A549 (cell line): ENCODE results near the gene MMRN1. TPM values are rescaled to one million over a fixed set of nuclear protein-coding genes. Genes with fewer than 3 reads are reported as not detected.

Experiments
- ATAC-seq, 2 experiments: fragments of 200-7000 bp in 1 of 2; fragments of >200 bp in 1 of 2; cut with Nextera tagmentation in 1 of 2; cut with Tn5 transposase in 1 of 2; 3 replicates each; pipeline versions ENCODE4 v1.8.0 to v1.9.1; 2018 to 2020; ENCODE audit warnings: mild to moderate bottlenecking in 1 of 2, moderate library complexity in 1 of 2
- CTCF ChIA-PET: fragments of 300-600 bp; sonication (Branson Sonifier 250); formaldehyde crosslinking; extraction: SDS; loops from one replicate; lab custom pipeline; 2021; ENCODE audit warnings: antibody characterized with exemption, inconsistent platforms; lab: Yijun Ruan, JAX
- POLR2A ChIA-PET: fragments of 350-600 bp; formaldehyde crosslinking; extraction: SDS; loops from one replicate; lab custom pipeline; 2021; ENCODE audit warnings: antibody characterized with exemption, inconsistent platforms; lab: Yijun Ruan, JAX
- DNase-seq, 2 experiments: peaks; one replicate each; pipeline versions ENCODE4 v3.0.0 to v3.0.0-alpha.2; 2011 to 2016; ENCODE audit warnings: low read depth in 1 of 2, low spot score in 1 of 2
- FAIRE-seq: peaks from 2 replicates; lab custom pipeline; 2011; peaks lifted over from hg19 to GRCh38; lab: Jason Lieb, UNC
- H3K27ac ChIP-seq, 2 experiments: fragments of >200 bp; sonication (Bioruptor Twin); formaldehyde crosslinking; 3 replicates each; pipeline ENCODE4 v1.5.1; 2016 to 2017
- H3K4me1 ChIP-seq: fragments of >200 bp; sonication (Bioruptor Twin); formaldehyde crosslinking; 3 replicates; pipeline ENCODE4 v1.6.1; 2016
- H3K4me2 ChIP-seq: fragments of >200 bp; sonication (Bioruptor Twin); formaldehyde crosslinking; 3 replicates; pipeline ENCODE4 v1.6.1; 2016
- H3K4me3 ChIP-seq: fragments of >200 bp; sonication (Bioruptor Twin); formaldehyde crosslinking; 3 replicates; pipeline ENCODE4 v1.5.1; 2016
- H3K9me3 ChIP-seq: fragments of >200 bp; sonication (Bioruptor Twin); formaldehyde crosslinking; 3 replicates; pipeline ENCODE4 v1.6.1; 2016
- ATOH8 ChIP-seq: fragments of 250-450 bp; sonication (Bioruptor Pico); IDR thresholded peaks from 2 replicates; pipeline ENCODE4 v1.5.0; 2020; ENCODE audit warnings: low read depth, mild to moderate bottlenecking, moderate library complexity
- BCL3 ChIP-seq: fragments of >200 bp; sonication (Bioruptor Twin); formaldehyde crosslinking; IDR thresholded peaks from 3 replicates; pipeline ENCODE4 v1.6.1; 2016
- BHLHE40 ChIP-seq: IDR thresholded peaks from 2 replicates; pipeline ENCODE4 v1.6.1; 2012; ENCODE audit warnings: low read depth, low read length, inconsistent platforms
- CBX2 ChIP-seq: fragments of 200-600 bp; sonication (generic); IDR thresholded peaks from 2 replicates; pipeline ENCODE4 v1.6.1; 2016; ENCODE audit warnings: low read depth, mild to moderate bottlenecking, borderline replicate concordance
- CHD2 ChIP-seq: fragments of 150-350 bp; IDR thresholded peaks from 2 replicates; pipeline ENCODE4 v1.6.1; 2014; ENCODE audit warnings: low read length; ENCODE audit not compliant: partially characterized antibody
- CHD4 ChIP-seq: fragments of 200-600 bp; sonication (generic); IDR thresholded peaks from 2 replicates; pipeline ENCODE4 v1.6.1; 2016; ENCODE audit warnings: antibody characterized with exemption, mild to moderate bottlenecking, borderline replicate concordance
- CTCF ChIP-seq: fragments of >200 bp; sonication (Bioruptor Twin); formaldehyde crosslinking; IDR thresholded peaks from 3 replicates; pipeline ENCODE4 v1.5.1; 2016
- ESRRA ChIP-seq: fragments of 150-350 bp; IDR thresholded peaks from 2 replicates; pipeline ENCODE4 v1.6.1; 2014; ENCODE audit warnings: mild to moderate bottlenecking, low read length, borderline replicate concordance
- FOSL2 ChIP-seq, 2 experiments: fragments of 450-650 bp in 1 of 2; fragments of >200 bp in 1 of 2; sonication (Bioruptor Twin) in 1 of 2; formaldehyde crosslinking; IDR thresholded peaks; 2 replicates each; pipeline versions ENCODE4 v1.5.0 to v1.6.1; 2016 to 2020; ENCODE audit warnings: mild to moderate bottlenecking in 1 of 2, moderate library complexity in 1 of 2
- HDAC2 ChIP-seq: fragments of 200-600 bp; sonication (generic); IDR thresholded peaks from 2 replicates; pipeline ENCODE4 v1.6.1; 2016
- HEYL ChIP-seq: fragments of 250-450 bp; sonication (Bioruptor Pico); IDR thresholded peaks from 2 replicates; pipeline ENCODE4 v1.8.0; 2021; ENCODE audit warnings: mild to moderate bottlenecking, moderate library complexity
- JUNB ChIP-seq: fragments of >200 bp; sonication (Bioruptor Twin); formaldehyde crosslinking; IDR thresholded peaks from 2 replicates; pipeline ENCODE4 v1.6.1; 2016
- KDM1A ChIP-seq: fragments of 200-600 bp; sonication (generic); IDR thresholded peaks from 2 replicates; pipeline ENCODE4 v1.6.1; 2016; ENCODE audit warnings: low read depth, mild to moderate bottlenecking
- KDM5A ChIP-seq: fragments of 200-600 bp; sonication (generic); IDR thresholded peaks from 2 replicates; pipeline ENCODE4 v1.6.1; 2016; ENCODE audit warnings: antibody characterized with exemption, mild to moderate bottlenecking
- MAZ ChIP-seq: fragments of 150-350 bp; IDR thresholded peaks from 2 replicates; pipeline ENCODE4 v1.6.1; 2014; ENCODE audit warnings: antibody characterized with exemption, low read depth, low read length, borderline replicate concordance
- MYC ChIP-seq: IDR thresholded peaks from 2 replicates; pipeline ENCODE4 v1.6.1; 2012; ENCODE audit warnings: mild to moderate bottlenecking, inconsistent platforms, low read length, improper control_type of control experiment, borderline replicate concordance
- PHF8 ChIP-seq: fragments of 200-600 bp; sonication (generic); IDR thresholded peaks from 2 replicates; pipeline ENCODE4 v1.6.1; 2016; ENCODE audit warnings: low read depth, mild to moderate bottlenecking, antibody characterized with exemption, moderate library complexity, borderline replicate concordance
- POLR2AphosphoS2 ChIP-seq: conservative IDR thresholded peaks from 2 replicates; pipeline ENCODE4 v1.6.1; 2012; ENCODE audit warnings: low read length, improper control_type of control experiment, inconsistent platforms
- RCOR1 ChIP-seq: fragments of 150-350 bp; IDR thresholded peaks from 2 replicates; pipeline ENCODE4 v1.6.1; 2014; ENCODE audit warnings: antibody characterized with exemption, low read length, low read depth
- RFX5 ChIP-seq: fragments of 450-650 bp; IDR thresholded peaks from 2 replicates; pipeline ENCODE4 v1.7.1; 2014; ENCODE audit warnings: antibody characterized with exemption, mild to moderate bottlenecking, moderate library complexity
- TFCP2L1 ChIP-seq: fragments of 250-450 bp; sonication (Bioruptor Pico); IDR thresholded peaks from 2 replicates; pipeline ENCODE4 v1.5.0; 2021; ENCODE audit warnings: mild to moderate bottlenecking
- TP53 ChIP-seq: fragments of 250-450 bp; sonication (Bioruptor Pico); IDR thresholded peaks from 2 replicates; pipeline ENCODE4 v1.5.0; 2021; ENCODE audit warnings: mild to moderate bottlenecking, moderate library complexity
- ZC3H11A ChIP-seq: fragments of 450-650 bp; IDR thresholded peaks from 2 replicates; pipeline ENCODE4 v1.6.1; 2014; ENCODE audit warnings: antibody characterized with exemption, mild to moderate bottlenecking
- ZFP36 ChIP-seq: fragments of 450-650 bp; IDR thresholded peaks from 2 replicates; pipeline ENCODE4 v1.6.1; 2014; ENCODE audit warnings: borderline replicate concordance; ENCODE audit not compliant: partially characterized antibody
- ZNF302 ChIP-seq: fragments of 250-450 bp; sonication (Bioruptor Pico); IDR thresholded peaks from 2 replicates; pipeline ENCODE4 v1.9.0; 2021; ENCODE audit warnings: inconsistent platforms, mild to moderate bottlenecking, moderate library complexity
- WGBS: methylation state at CpG from one replicate; pipeline ENCODE4 v1.1.6; 2017; ENCODE audit errors: missing lambda C conversion rate; 5-methylcytosine and 5-hydroxymethylcytosine counted together
- polyA plus RNA-seq, 4 experiments: library from polyadenylated mRNA; depleted of rRNA in 3 of 4; stranded (reverse); fragments of >200 nt; fragmentation: RNase III in 1 of 4; extraction: RNeasy Plus Mini Kit Qiagen cat#74134 plus additional on column Dnase treatment in 1 of 4; gene quantifications; 2 replicates in 3 of 4; 3 replicates in 1 of 4; pipeline ENCODE4 v1.2.3, GENCODE V29; 2011 to 2017

MMRN1 gene
- polyA plus RNA-seq, 2 of the 4 experiments (the other 2 are of a cell fraction), result not detected

GRCh38 chr4:89994176-89994873 lies 99.7 kb downstream of the MMRN1 start:
- no peak for DNase-seq
- Histone ChIP-seq H3K9me3 (no peaks in the 10 kb centered on the region), H3K4me1 (no peaks in the 10 kb centered on the region), H3K4me3 (no peak overlapping the region), H3K4me2 (no peak overlapping the region), H3K27ac (no peak overlapping the region)
- WGBS, result 10% methylated on average over 3 of the region's 3 CpGs
- ChIA-PET POLR2A (no interaction called here), CTCF (no interaction called here)
- ATAC-seq, result no peak
- TF ChIP-seq ATOH8 (CRISPR knock-in tag), result no peak
- no peak for TF ChIP-seq CHD2
- FAIRE-seq, result no peak

- H3K9me3 ChIP-seq, result no peaks in the 10 kb centered on the region
- ATAC-seq (no peak), DNase-seq (no peak), FAIRE-seq (no peak)
- no peak overlapping the region for H3K4me3 ChIP-seq
- no peaks in the 10 kb centered on the region for H3K4me1 ChIP-seq
- POLR2A ChIA-PET, result no interaction called here
- 17% methylated on average over 3 of the region's 4 CpGs for WGBS
- CTCF ChIA-PET, result no interaction called here
- no peak overlapping the region for H3K27ac ChIP-seq
- H3K4me2 ChIP-seq, result no peak overlapping the region
- TF ChIP-seq KDM5A, result no peak
- no peak for TF ChIP-seq CHD2
- no peak for TF ChIP-seq MYC
- TF ChIP-seq PHF8, result no peak
- no peak for TF ChIP-seq CTCF
- TF ChIP-seq POLR2AphosphoS2, result no peak
- TF ChIP-seq TFCP2L1 (CRISPR knock-in tag), result no peak
- TF ChIP-seq BHLHE40, result no peak
- TF ChIP-seq KDM1A, result no peak
- TF ChIP-seq BCL3, result no peak
Observed at GRCh38 chr4:89995006-89995405, 100.4 kb downstream of the MMRN1 start.

- POLR2A ChIA-PET, result no interaction called here
- TF ChIP-seq CBX2 (no peak), BCL3 (no peak), RFX5 (no peak), ZFP36 (no peak), FOSL2 (IDR thresholded peaks at IDR 0.05) (no peak), FOSL2 (CRISPR knock-in tag; IDR thresholded peaks at IDR 0.05) (no peak), ZC3H11A (no peak), JUNB (no peak), TP53 (CRISPR knock-in tag) (no peak), RCOR1 (no peak), ZNF302 (CRISPR knock-in tag) (no peak), ESRRA (no peak), KDM1A (no peak), HEYL (CRISPR knock-in tag) (no peak), TFCP2L1 (CRISPR knock-in tag) (no peak), HDAC2 (no peak), PHF8 (no peak), MAZ (no peak), CHD4 (no peak)
- Histone ChIP-seq H3K4me1 (no peaks in the 10 kb centered on the region), H3K4me3 (no peak overlapping the region), H3K9me3 (no peaks in the 10 kb centered on the region), H3K4me2 (no peak overlapping the region), H3K27ac (no peak overlapping the region)
- DNase-seq (no peak), ATAC-seq (no peak), FAIRE-seq (no peak)
- CTCF ChIA-PET, result no interaction called here
- 15% methylated on average over 2 of the region's 2 CpGs for WGBS
Observed at GRCh38 chr4:89995814-89996213, 101.2 kb downstream of the MMRN1 start.
